Activated gamma-delta T cell treated with Interleukin-2 at 50 U/mL for 16 hours (primary cell): ENCODE measurements around the gene SNX27.
"Not testable (repeated sequence)": the region's sequence is repeated elsewhere in the genome, so short reads cannot be mapped to it uniquely, and the experiment has no call there.

ENCODE experiments used
- DNase-seq: peaks from one replicate; pipeline ENCODE4 v3.0.0-alpha.2; 2020

The SNX27 gene

DNA sequence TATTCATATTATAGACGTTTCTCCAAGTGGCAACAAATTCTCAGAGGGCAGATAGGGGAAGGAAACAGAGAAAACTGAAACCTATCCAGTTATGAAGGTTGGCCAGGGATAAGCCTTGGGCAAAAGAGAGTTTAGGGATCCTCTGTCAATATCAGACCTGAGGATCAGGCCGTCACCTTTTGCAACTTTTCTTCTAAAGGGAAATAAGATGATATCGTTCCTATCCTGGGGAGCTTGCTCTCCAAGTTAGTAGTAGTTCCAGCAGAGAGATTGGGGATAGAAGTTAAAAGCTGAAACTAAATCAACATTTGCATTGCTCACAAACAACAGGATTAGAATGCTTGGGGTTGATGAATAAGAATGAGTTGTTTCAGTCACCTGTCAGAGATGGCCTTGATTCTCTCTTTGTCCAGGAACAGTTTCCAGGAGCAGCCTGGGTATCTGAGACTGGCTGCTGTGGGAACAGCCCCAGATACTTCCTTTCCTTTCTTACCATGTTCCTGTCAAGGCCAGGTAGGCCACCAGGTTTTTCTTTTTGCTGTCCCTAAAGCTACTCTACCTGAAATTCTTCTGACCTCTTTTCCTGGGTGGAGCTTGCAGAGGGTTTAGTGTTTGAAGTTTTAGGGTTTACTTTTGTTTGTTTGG, 112.0 kb downstream of the SNX27 start:
- DNase-seq = no peak

DNA sequence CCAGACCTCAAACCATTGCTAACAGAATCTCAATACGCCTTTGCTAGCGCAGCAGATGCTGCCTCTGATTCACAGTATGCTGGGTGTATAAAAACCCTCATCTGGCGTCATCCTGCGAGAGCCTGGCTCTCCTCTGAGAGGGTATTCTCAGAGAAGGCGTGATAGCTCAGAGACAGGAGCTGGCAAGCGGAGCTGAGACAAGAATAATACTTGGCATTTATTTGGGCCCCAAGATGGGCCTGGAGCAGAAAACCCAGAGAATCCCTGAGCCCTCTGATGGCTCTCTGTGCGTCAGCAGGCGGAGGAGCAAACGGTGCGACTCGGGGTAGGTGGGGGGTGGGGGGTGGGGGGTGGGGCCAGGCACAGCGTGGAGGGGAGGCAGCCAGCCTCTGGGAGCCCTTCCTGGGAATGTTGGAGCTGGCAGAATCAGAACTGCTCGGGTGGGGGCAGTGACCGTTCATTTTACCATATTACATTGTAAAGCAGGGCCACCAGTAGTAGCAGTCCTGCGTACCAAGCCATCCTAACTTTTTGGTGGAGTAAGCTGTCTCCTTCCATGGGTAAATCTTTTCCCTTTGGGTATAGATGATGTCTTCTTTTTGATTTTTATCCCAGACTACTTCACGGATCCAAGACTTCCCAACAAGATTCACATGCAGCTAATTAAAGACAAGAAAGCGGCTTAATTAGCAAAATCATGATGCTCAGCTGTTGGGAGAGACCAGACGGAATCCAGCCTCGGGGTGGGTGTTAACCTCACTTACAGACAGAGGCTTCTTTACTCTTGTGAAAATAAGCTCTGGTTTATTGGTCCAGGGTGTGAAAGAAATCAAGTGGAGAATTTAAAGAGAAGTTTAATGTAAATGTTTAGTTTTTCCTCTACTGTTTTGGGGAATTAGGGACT, 116.6 kb downstream of the SNX27 start:
- no peak for DNase-seq

DNA sequence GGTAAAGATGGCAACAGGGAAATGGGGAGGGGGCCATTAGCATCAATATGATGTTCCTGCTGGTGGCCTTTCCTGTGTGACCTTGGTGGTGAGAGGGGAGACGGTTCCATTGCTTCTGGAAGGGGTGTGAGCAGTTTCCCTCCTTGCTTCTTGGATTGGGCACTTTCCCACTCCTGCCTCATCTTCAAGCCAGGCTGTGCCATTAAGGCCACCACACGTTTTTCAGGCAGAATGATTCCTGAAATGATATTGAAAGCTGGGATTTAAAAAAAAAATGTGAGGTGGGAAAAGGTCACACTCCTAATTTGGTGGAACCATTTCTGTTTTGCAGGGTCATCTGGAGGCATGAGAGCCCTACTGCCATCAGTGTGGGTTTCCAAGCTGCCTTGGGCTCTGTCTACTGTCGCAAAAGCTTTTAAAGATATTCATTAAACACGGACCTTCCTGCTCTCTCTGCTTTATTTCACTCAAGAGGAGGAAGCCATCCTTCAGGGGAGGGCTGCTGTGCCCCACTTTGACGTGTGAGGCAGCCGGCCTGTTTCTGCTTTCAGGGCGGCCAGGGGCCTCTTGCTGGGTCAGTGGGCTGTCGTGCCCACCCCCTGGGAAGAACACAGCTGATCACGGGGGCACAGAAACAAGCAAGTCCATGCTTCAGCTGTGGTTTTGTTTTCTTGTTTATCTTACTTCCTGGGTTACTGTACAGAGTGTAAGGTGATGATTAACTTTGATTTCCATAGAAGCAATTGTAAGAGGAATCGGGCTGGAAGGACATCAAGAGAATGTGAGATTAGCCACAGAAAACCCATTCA, 117.5 kb downstream of the SNX27 start:
- no peak for DNase-seq

DNA sequence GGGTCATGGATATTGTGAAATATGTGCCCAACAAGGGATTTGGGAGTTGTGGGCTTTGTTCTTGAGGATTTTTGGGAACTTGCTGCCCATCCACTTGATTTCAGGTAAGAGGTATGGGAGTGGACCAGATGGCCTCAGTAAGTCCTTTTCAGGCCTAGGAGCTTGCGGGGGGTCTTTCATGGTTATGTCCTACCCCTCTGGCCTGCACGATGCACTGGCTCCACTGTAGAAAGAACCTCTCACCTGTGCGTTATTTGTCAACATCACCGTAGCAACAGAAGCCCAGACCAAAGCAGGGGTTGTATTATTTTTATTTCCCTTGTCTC, 118.1 kb downstream of the SNX27 start:
- no peak for DNase-seq

- DNase-seq = no peak
These were observed 121.3 kb downstream of the SNX27 start for GRCh38 chr1:151733126-151733525.

- DNase-seq = not testable (repeated sequence)
These were observed 122.1 kb downstream of the SNX27 start for GRCh38 chr1:151733995-151734394.

- no peak for DNase-seq
These were observed 125.2 kb downstream of the SNX27 start for GRCh38 chr1:151737026-151737425.

- DNase-seq = no peak
These were observed 125.6 kb downstream of the SNX27 start for GRCh38 chr1:151737479-151737878.

GRCh38 chr1:151739590-151740355, 127.9 kb downstream of the SNX27 start:
- no peak for DNase-seq

GRCh38 chr1:151741516-151741915, 129.7 kb downstream of the SNX27 start:
- DNase-seq = no peak
